ENCODE data around the gene DLG2.

Gene DLG2

DNA sequence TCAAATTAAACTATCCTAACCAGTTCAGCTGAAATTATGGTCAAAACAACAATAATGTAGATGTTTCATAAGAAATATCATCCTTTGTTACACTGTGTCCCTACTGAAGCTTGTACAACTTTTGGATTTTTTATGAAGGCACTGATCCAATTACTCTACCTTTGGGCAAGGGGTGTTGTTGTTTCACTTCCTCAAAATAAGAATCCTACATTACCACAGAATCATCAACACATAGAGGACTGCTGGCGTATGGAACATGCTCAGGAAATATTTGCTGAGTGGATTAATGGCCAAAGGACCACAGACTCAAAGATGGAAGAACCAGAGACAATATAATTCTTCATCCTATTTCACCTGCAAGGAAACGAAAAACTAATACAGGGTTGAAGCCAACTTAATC, 1433.4 kb downstream of the DLG2 start:
- H3K27me3 ChIP-seq (ENCODE audit: insufficient read depth, low read depth, severe bottlenecking): no peaks in the 10 kb centered on the region
- no peaks in the 10 kb centered on the region for H3K9me3 ChIP-seq (ENCODE audit: severe bottlenecking)
- H3K27ac ChIP-seq: no peak overlapping the region
- DNase-seq: no peak
- no peaks in the 10 kb centered on the region for H3K36me3 ChIP-seq
- no peak overlapping the region for H3K4me3 ChIP-seq (ENCODE audit: low read depth, low read length)
- TF ChIP-seq, protein P1, sequence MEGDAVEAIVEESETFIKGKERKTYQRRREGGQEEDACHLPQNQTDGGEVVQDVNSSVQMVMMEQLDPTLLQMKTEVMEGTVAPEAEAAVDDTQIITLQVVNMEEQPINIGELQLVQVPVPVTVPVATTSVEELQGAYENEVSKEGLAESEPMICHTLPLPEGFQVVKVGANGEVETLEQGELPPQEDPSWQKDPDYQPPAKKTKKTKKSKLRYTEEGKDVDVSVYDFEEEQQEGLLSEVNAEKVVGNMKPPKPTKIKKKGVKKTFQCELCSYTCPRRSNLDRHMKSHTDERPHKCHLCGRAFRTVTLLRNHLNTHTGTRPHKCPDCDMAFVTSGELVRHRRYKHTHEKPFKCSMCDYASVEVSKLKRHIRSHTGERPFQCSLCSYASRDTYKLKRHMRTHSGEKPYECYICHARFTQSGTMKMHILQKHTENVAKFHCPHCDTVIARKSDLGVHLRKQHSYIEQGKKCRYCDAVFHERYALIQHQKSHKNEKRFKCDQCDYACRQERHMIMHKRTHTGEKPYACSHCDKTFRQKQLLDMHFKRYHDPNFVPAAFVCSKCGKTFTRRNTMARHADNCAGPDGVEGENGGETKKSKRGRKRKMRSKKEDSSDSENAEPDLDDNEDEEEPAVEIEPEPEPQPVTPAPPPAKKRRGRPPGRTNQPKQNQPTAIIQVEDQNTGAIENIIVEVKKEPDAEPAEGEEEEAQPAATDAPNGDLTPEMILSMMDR (IDR thresholded peaks at IDR 0.05; ENCODE audit: low read depth, low read length): no peak

DNA sequence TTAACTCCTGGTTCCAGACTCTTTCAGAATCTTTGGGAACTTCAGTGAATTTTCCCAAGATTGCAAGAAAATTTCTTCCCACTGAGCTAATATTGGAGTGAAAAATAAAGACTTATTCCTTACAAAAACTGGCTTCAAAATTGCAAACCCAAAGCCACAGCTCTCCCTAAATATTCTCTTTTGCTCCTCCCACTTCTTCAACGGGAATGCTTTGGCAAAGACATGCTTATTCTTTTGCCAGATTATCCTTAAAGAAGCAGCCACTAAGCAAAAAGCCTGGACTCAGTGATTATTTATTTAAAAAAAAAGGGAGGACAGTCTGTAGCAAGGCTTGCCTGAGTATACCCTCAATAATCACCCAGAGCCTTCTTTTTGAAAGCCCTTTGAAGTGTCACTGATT, 1438.6 kb downstream of the DLG2 start:
- no peaks in the 10 kb centered on the region for H3K9me3 ChIP-seq (ENCODE audit: severe bottlenecking)
- H3K27ac ChIP-seq: no peak overlapping the region
- DNase-seq: no peak
- H3K36me3 ChIP-seq: no peaks in the 10 kb centered on the region
- TF ChIP-seq, protein P1 (IDR thresholded peaks at IDR 0.05; ENCODE audit: low read depth, low read length): no peak
- H3K4me3 ChIP-seq (ENCODE audit: low read depth, low read length): no peak overlapping the region
- no peaks in the 10 kb centered on the region for H3K27me3 ChIP-seq (ENCODE audit: insufficient read depth, low read depth, severe bottlenecking)

DNA sequence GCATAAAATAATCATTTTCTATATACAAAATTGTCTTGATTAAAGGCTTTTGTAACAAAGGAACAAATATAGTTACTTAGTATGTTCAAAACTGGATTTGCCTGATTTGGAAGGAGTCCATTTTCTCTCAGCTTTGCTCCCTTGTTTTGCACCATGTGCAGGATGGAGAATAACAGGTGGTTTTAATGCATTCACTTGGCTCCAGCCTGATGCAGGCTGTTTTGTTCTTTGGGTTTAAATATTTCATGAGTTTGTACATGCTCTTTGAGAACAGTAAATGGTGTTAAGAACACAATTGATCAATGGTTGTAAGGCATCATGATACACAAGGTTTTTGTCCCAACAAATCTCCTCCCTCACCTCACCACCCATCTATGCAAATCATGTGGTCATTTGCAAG, 1454.1 kb downstream of the DLG2 start:
- no peak overlapping the region for H3K4me3 ChIP-seq (ENCODE audit: low read depth, low read length)
- TF ChIP-seq, protein P1 (IDR thresholded peaks at IDR 0.05; ENCODE audit: low read depth, low read length): no peak
- no peak for DNase-seq
- no peaks in the 10 kb centered on the region for H3K9me3 ChIP-seq (ENCODE audit: severe bottlenecking)
- H3K36me3 ChIP-seq: no peaks in the 10 kb centered on the region
- H3K27me3 ChIP-seq (ENCODE audit: insufficient read depth, low read depth, severe bottlenecking): no peaks in the 10 kb centered on the region
- no peak overlapping the region for H3K27ac ChIP-seq

DNA sequence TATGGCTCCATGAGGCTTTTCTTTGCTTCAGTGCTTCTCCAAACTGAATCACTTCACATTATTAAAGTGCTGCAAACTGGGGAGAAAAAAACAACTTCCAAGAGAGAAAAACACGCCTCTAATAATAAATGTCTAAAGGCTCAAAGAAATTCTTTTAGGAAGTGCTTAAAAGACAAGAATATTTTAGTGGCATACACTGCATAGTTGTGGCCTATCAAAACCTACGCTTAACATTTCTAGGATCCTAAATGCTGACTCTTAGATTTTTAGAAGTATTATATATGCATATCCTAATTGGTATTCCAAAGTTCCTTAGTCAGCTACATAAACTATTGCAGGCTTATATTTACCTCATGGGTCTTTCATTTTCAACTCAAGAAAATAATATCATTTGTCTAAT, 1462.0 kb downstream of the DLG2 start:
- TF ChIP-seq, protein P1 (IDR thresholded peaks at IDR 0.05; ENCODE audit: low read depth, low read length): no peak
- DNase-seq: no peak
- H3K9me3 ChIP-seq (ENCODE audit: severe bottlenecking): no peaks in the 10 kb centered on the region
- no peak overlapping the region for H3K27ac ChIP-seq
- no peak overlapping the region for H3K4me3 ChIP-seq (ENCODE audit: low read depth, low read length)
- H3K27me3 ChIP-seq (ENCODE audit: insufficient read depth, low read depth, severe bottlenecking): no peaks in the 10 kb centered on the region
- no peaks in the 10 kb centered on the region for H3K36me3 ChIP-seq

DNA sequence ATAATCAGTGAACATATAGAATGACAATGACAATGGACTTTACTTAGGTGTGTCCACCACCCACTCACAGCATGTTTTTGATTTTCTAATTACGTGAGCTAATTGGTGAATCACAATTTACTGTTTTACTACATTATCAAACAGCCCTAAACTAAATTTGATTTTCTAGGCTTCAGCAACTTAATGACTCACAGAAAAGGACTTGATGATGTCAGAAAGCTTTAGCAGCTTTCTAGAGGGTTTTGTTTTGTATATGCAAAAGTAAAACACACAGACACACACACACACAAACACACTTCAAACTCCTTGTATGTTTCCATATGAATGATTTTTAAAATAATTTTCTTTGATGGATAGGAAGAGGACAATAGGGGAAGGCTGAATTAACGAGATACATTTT, 1462.4 kb downstream of the DLG2 start:
- Histone ChIP-seq H3K4me3 (ENCODE audit: low read depth, low read length) (no peak overlapping the region), H3K9me3 (ENCODE audit: severe bottlenecking) (no peaks in the 10 kb centered on the region), H3K27me3 (ENCODE audit: insufficient read depth, low read depth, severe bottlenecking) (no peaks in the 10 kb centered on the region), H3K36me3 (no peaks in the 10 kb centered on the region), H3K27ac (no peak overlapping the region)
- no peak for DNase-seq
- TF ChIP-seq, protein P1 (IDR thresholded peaks at IDR 0.05; ENCODE audit: low read depth, low read length): no peak

DNA sequence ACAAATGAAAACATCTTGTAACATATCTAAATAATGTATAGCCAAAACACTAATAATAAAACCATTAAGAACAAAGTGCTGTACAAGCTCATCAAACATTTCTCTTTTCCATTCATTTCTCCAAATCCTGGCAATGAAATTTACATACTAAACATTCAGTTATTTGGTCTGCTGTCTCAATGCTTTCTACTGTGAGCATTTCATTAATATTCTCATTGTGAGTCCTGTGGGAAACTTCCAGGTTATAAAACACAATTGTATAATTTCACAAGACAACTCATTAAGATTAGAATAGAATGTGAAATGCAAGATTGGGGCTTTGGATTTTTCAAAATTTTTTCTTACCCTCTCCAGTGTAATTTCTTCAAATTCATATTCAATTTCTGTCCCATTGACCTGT, 1464.0 kb downstream of the DLG2 start:
- H3K27ac ChIP-seq: no peak overlapping the region
- TF ChIP-seq, protein P1 (IDR thresholded peaks at IDR 0.05; ENCODE audit: low read depth, low read length): no peak
- no peaks in the 10 kb centered on the region for H3K27me3 ChIP-seq (ENCODE audit: insufficient read depth, low read depth, severe bottlenecking)
- no peak overlapping the region for H3K4me3 ChIP-seq (ENCODE audit: low read depth, low read length)
- no peak for DNase-seq
- no peaks in the 10 kb centered on the region for H3K9me3 ChIP-seq (ENCODE audit: severe bottlenecking)
- H3K36me3 ChIP-seq: no peaks in the 10 kb centered on the region

Data from WERI-Rb-1 (cell line).